ENCODE results near the gene SMPD2.

SMPD2 gene

GRCh38 chr6:109440331-109441068, at the start of gene SMPD2, which contains the start of gene PPIL6:
SMPD2 (plus strand) TSS chr6:109440724; CDS start chr6:109441122, 398 bp downstream.
PPIL6 (minus strand) TSS chr6:109440628; CDS start chr6:109440590, 38 bp downstream.
- peak; percentile 51 to 54 for DNase-seq (ENCODE audit: low read depth in 2 of 2, low spot score in 1 of 2)

DNA sequence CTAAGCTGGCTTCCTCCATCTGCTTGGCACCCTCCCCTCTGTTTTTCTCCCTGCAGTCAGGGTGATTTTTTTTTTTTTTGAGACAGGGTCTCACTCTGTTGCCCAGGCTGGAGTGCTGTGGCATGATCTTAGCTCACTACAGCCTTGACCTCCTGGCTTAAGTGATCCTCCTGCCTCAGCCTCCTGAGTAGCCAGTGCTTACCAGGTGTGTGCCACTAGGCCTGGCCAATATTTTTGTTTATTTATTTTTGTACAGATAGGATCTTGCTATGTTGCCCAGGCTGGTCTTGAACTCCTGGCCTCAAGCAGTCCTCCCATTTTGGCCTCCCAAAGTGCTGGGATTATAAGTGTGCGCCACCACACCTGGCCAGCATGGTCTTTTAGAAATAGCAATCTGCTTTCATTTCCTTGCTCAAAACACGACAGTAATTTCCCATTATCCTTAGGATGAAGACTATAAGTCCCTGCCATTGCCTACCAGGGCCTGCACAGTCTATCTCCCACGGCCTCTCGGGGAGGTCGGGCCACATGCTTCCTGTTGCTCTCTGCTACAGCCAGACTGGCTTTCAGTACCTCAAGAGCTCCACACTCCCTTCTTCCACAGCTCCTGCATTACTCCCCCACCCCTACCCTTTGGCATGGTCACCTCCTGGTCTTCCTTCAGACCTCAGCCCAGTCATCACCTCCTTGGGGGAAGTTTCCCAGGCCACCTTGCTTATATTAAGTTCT, 47.2 kb upstream of the SMPD2 start:
- DNase-seq (ENCODE audit: low read depth in 2 of 2, low spot score in 1 of 2): no peak

DNA sequence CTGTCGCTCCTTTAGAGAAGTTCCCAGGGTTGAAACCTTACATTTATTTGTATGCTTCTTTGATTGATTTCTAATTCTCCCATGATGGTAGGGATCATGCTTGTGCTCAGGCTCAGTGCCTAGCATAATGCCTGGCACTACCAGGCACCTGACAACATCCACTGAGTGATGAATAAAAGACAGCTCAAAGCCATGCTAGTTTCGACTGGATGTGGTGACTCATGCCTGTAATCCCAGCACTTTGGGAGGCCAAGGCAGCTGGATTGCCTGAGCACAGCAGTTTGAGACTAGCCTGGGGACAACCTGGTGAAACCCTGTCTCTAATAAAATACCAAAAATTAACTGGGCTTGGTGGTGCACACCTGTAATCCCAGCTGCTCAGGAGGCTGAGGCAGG, 46.6 kb upstream of the SMPD2 start:
- no peak for DNase-seq (ENCODE audit: low read depth in 2 of 2, low spot score in 1 of 2)

- DNase-seq (ENCODE audit: low read depth in 2 of 2, low spot score in 1 of 2): no peak
Observed at GRCh38 chr6:109396046-109396718, 44.3 kb upstream of the SMPD2 start.

DNA sequence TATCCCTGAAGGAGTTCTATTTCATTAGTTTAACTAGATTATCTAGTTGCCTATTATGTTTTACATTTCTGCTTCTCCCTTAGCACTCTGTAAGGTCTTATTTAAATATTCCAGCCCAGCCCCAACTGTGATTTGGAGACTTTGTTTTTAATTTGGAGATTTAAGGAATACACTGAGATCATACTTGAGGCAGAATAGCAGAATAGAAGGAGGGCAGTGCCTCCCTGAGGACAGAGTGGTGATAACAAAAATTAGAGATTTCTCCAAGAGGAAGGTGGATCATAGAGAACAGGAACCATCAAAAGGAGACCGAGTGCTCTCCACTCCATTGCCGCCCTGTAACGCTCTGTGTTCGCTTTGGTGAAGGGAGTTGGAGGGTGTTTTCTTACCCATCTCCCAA, 43.5 kb upstream of the SMPD2 start:
- no peak for DNase-seq (ENCODE audit: low read depth in 2 of 2, low spot score in 1 of 2)

DNA sequence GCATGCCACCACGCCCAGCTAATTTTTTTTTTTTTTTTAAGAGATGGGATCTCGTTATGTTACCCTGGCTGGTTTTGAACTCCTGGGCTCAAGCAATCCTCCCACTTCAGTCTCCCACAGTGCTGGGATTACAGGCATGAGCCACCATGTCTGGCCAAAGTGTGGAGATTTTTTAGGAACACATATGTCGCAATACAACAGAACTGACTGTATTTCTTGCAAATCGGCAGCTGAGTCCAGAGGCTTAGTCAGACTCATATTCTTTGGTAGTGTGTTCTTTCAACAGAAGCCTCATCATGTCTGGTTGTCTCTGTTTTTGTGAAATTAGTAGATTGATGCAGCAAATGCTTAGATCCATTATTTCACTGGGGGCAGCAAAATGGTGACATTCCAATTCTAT, 34.3 kb upstream of the SMPD2 start:
- DNase-seq (ENCODE audit: low read depth in 2 of 2, low spot score in 1 of 2): no peak

DNA sequence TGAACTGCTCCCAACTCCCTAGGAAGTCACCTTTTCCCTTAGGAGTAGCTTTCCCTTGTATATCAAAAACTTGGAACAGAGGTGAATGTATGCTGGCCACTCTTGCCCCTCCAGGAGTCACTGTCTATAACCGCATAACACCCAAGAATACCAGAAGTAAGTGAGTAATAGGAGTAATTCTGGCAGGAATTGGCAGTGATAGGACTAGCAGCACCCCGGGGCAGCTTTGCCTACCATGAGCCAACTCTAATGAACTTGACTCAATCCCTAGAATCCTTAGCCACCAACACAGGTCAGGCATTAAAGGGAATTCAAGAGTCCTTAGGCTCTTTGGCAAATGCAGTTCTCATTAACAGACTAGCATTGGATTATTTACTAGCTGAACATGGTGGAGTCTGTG, 29.5 kb upstream of the SMPD2 start:
- DNase-seq (ENCODE audit: low read depth in 2 of 2, low spot score in 1 of 2): no peak

- no peak for DNase-seq (ENCODE audit: low read depth in 2 of 2, low spot score in 1 of 2)
Observed at GRCh38 chr6:109417646-109418045, 22.9 kb upstream of the SMPD2 start.

DNA sequence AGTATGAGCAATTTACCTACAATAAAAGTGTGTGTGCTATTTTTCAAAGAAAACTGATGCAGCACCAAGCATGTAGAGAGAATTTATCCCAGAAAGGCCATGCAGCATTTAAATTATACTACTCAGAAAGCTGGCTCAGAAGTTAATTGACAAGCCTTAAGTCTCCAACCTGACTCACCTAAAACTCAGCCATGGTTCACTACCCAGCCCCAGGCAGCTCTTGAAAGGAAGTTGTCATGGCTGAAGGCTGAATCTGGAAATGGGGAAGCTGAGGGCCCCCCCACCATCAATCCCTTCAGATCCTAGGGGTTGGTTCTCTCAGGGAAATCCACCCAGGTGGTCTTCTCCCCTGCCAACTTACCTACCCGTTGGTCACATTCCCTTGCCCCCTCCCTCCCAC, 19.8 kb upstream of the SMPD2 start:
- DNase-seq (ENCODE audit: low read depth in 2 of 2, low spot score in 1 of 2): no peak

- no peak for DNase-seq (ENCODE audit: low read depth in 2 of 2, low spot score in 1 of 2)
Observed at GRCh38 chr6:109421184-109421583, 19.3 kb upstream of the SMPD2 start.

DNA sequence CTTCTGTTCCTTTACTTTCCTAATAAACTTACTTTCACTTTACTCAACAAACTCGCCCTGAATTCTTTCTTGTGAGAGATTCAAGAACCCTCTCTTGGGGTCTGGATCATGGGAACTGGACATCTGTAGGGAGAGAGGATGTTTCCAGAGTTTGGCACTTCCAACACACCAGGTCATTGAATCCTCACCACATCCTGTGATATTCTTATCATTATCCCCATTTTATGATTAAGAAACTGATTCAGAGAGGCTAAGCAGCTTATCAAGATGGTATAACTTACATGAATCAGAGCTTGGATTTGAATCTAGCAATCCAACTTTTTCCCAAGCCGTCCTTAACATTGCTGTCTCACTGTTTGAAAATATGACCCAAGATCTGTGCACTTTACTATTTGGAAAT, 15.6 kb upstream of the SMPD2 start:
- no peak for DNase-seq (ENCODE audit: low read depth in 2 of 2, low spot score in 1 of 2)

DNA sequence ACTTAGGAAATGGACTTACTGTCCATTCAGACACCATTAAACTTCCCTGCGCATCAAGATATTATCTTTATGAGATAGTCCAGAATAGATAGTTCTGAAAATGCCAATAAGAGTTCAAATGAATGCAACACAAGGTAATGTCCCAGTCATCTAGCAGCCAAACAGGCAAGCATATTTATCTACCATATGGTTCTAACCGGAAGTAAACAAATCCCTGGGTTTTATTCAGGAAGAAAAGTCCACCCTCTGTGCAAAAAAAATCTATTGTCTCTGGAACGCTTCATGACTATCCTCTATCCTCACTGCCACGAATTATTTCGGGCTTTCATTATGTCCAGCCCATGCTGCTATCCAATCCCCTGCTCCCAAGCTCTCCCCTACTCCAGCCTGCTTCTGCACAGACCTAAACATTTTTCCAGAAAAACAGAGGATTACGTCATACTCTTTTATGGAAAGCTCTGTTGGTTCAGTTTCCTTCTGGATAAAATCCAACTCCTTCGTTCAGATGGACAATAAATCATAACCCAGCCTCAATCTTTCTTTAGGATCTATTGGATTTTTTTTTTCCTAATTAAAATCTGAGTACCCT, 11.5 kb upstream of the SMPD2 start:
- DNase-seq (ENCODE audit: low read depth in 2 of 2, low spot score in 1 of 2): no peak

DNA sequence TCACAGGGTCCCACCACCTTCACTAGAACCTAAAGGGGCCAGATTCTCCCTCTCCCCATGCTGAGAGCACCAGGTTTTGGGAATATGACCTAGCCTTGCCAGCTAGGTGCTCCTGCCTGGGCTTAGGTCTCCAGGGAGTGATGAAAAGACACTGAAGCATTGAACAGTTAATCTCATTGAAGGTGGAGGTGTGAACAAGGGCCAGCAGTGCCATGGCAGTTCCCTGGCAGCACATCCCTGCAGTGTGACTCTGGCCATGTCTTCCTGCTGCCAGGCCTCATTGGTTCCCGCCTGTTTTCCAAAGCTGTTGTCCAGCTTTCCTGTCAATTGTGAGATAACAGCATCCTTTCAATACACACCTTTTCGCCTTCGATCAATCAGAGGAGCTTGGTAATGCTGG, 11.0 kb upstream of the SMPD2 start:
- DNase-seq (ENCODE audit: low read depth in 2 of 2, low spot score in 1 of 2): no peak

- DNase-seq (ENCODE audit: low read depth in 2 of 2, low spot score in 1 of 2): no peak
Observed at GRCh38 chr6:109434456-109434855, 6.1 kb upstream of the SMPD2 start.

GRCh38 chr6:109436041-109436440, 4.5 kb upstream of the SMPD2 start:
- no peak for DNase-seq (ENCODE audit: low read depth in 2 of 2, low spot score in 1 of 2)

- no peak for DNase-seq (ENCODE audit: low read depth in 2 of 2, low spot score in 1 of 2)
Observed at GRCh38 chr6:109441069-109441816, 719 bp downstream of the SMPD2 start.

GRCh38 chr6:109442393-109442924, 1.9 kb downstream of the SMPD2 start:
- no peak for DNase-seq (ENCODE audit: low read depth in 2 of 2, low spot score in 1 of 2)

DNA sequence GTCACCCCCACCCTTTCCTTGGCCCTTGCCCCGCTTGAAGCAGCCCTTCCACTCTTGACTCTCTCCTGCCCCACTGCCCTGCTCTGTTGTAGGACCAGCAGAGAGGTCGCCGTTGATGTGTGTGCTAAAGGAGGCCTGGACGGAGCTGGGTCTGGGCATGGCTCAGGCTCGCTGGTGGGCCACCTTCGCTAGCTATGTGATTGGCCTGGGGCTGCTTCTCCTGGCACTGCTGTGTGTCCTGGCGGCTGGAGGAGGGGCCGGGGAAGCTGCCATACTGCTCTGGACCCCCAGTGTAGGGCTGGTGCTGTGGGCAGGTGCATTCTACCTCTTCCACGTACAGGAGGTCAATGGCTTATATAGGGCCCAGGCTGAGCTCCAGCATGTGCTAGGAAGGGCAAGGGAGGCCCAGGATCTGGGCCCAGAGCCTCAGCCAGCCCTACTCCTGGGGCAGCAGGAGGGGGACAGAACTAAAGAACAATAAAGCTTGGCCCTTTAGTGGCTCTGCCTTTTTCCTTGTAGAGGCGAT, 3.0 kb downstream of the SMPD2 start:
- DNase-seq (ENCODE audit: low read depth in 2 of 2, low spot score in 1 of 2): no peak

- DNase-seq (ENCODE audit: low read depth in 2 of 2, low spot score in 1 of 2): no peak
Observed at GRCh38 chr6:109445382-109445781, 4.9 kb downstream of the SMPD2 start.

DNA sequence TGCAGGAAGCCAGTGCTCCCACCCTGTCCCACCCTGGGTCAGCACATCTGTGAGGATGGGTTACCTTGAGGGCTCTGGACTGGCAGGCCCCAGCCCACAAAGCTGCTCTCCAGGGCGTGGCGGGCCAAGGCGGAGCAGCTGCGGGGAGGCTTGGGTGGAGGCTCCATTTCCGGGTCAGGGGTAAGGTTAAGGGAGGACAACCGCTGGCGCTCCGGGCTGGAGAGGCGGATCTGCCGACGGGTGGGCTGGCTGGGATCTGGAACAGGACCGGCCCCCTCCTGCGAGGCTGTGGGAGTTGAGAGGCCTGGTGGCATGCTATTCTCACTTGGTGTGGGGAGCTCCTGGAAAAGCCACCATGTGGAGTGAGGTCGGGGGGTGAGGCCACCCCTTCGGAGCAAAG, 5.5 kb downstream of the SMPD2 start:
- no peak for DNase-seq (ENCODE audit: low read depth in 2 of 2, low spot score in 1 of 2)
